Measurements from ENCODE around the gene CCDC150.
"Not testable (repeated sequence)": the region's sequence is repeated elsewhere in the genome, so short reads cannot be mapped to it uniquely, and the experiment has no call there.

CCDC150 gene

GRCh38 chr2:196718419-196719109, 79.0 kb downstream of the CCDC150 start:
- no peak for DNase-seq

- peak; percentile 77 for DNase-seq
Observed at GRCh38 chr2:196719110-196719872, 79.8 kb downstream of the CCDC150 start.

GRCh38 chr2:196723571-196723970, 84.1 kb downstream of the CCDC150 start:
- no peak for DNase-seq

GRCh38 chr2:196725218-196725617, 85.7 kb downstream of the CCDC150 start:
- no peak for DNase-seq

- DNase-seq: no peak
Observed at GRCh38 chr2:196725882-196726281, 86.4 kb downstream of the CCDC150 start.

- DNase-seq: no peak
Observed at GRCh38 chr2:196729418-196729817, 89.9 kb downstream of the CCDC150 start.

GRCh38 chr2:196736646-196737045, 97.1 kb downstream of the CCDC150 start:
- not testable (repeated sequence) for DNase-seq

GRCh38 chr2:196737046-196737445, 97.5 kb downstream of the CCDC150 start:
- DNase-seq: no peak

GRCh38 chr2:196739031-196739430, 99.5 kb downstream of the CCDC150 start:
- peak; percentile 10 for DNase-seq

GRCh38 chr2:196742216-196742615, 102.7 kb downstream of the CCDC150 start:
- no peak for DNase-seq

GRCh38 chr2:196742685-196743084, 103.2 kb downstream of the CCDC150 start:
- DNase-seq: no peak

- DNase-seq: no peak
Observed at GRCh38 chr2:196743165-196743564, 103.7 kb downstream of the CCDC150 start.

- DNase-seq: no peak
Observed at GRCh38 chr2:196745711-196746110, 106.2 kb downstream of the CCDC150 start.

- no peak for DNase-seq
Observed at GRCh38 chr2:196747400-196747799, 107.9 kb downstream of the CCDC150 start.

- DNase-seq: no peak
Observed at GRCh38 chr2:196748123-196748522, 108.6 kb downstream of the CCDC150 start.

GRCh38 chr2:196750291-196750923, 110.9 kb downstream of the CCDC150 start:
- no peak for DNase-seq

GRCh38 chr2:196750977-196751631, 111.6 kb downstream of the CCDC150 start:
- peak; percentile 56 for DNase-seq

- DNase-seq: peak; percentile 17
Observed at GRCh38 chr2:196758474-196759377, 119.2 kb downstream of the CCDC150 start.

- DNase-seq: no peak
Observed at GRCh38 chr2:196759378-196759706, 119.8 kb downstream of the CCDC150 start.

GRCh38 chr2:196767101-196767500, 127.6 kb downstream of the CCDC150 start:
- DNase-seq: no peak
